Loucy (cell line): ENCODE results near the gene SAMD9.

Source experiments
- EZH2phosphoT487 ChIP-seq: fragments of 200-600 bp; IDR thresholded peaks from 2 replicates; pipeline ENCODE4 v1.6.1; 2018; ENCODE audit warnings: antibody characterized with exemption, mild to moderate bottlenecking, moderate library complexity, borderline replicate concordance
- TF ChIP-seq, protein P1 (sequence below): fragments of 200-600 bp; sonication (generic); conservative IDR thresholded peaks from 2 replicates; pipeline ENCODE4 v1.5.1; 2014; ENCODE audit warnings: mild to moderate bottlenecking, antibody characterized with exemption, low read length

DNA sequence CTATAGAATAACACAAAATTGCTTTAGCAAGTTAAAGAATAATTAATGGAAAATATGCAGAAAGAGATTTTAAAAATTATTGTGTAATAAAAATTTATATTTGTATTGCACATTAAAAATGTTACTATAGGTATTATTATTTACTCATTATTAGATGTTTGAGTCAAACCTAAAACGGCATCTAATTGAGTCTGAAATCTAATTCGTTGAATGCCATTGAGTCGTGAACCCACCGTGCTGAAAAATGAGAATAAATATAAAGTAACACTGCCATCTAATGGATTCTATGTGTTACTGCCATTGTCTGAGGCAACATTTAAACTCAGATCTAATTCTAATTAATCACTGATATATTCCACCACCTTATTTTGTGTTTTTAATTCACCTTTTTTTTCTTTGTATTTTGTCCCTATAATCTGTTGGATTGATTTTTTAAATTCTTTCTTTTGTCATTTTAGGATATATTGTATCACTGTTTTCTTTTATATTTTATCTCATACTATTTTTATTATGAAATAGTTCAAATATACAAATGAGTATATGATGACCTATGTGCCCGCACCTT, 62.2 kb downstream of the SAMD9 start:
- TF ChIP-seq, protein P1, sequence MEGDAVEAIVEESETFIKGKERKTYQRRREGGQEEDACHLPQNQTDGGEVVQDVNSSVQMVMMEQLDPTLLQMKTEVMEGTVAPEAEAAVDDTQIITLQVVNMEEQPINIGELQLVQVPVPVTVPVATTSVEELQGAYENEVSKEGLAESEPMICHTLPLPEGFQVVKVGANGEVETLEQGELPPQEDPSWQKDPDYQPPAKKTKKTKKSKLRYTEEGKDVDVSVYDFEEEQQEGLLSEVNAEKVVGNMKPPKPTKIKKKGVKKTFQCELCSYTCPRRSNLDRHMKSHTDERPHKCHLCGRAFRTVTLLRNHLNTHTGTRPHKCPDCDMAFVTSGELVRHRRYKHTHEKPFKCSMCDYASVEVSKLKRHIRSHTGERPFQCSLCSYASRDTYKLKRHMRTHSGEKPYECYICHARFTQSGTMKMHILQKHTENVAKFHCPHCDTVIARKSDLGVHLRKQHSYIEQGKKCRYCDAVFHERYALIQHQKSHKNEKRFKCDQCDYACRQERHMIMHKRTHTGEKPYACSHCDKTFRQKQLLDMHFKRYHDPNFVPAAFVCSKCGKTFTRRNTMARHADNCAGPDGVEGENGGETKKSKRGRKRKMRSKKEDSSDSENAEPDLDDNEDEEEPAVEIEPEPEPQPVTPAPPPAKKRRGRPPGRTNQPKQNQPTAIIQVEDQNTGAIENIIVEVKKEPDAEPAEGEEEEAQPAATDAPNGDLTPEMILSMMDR: peak; percentile 77
- no peak for TF ChIP-seq EZH2phosphoT487
